ENCODE results near the gene RAB11FIP3. TPM values are rescaled to one million over a fixed set of nuclear protein-coding genes. Genes with fewer than 3 reads are reported as not detected.
A peak's percentile ranks its signal among the peaks of the same experiment; 100 is the strongest.
"Not testable (repeated sequence)": the region's sequence is repeated elsewhere in the genome, so short reads cannot be mapped to it uniquely, and the experiment has no call there.

Gene RAB11FIP3
- total RNA-seq, 2 experiments from 2014 or later: 25.9 to 32.1 TPM

GRCh38 chr16:381789-382717 lies 43.4 kb upstream of the RAB11FIP3 start, which contains the start of gene PGAP6:
TSS of gene PGAP6 (minus strand) at chr16:381978. CDS start at chr16:381821, 157 bp downstream.
- no peaks in the 10 kb centered on the region for H3K36me3 Mint-ChIP-seq
- DNase-seq: peak; percentile 72
- H3K27ac Mint-ChIP-seq: peak within 1 kb of the TSS; percentile 36
- ATAC-seq: peak; percentile 79
- CTCF ChIA-PET: interaction anchor here (0.7 to 1.5 kb wide), 3 partner anchors 30 to 145 kb away, joined by 3 to 7 read pairs (median 5); partner anchors contain the start of genes AXIN1 and CAPN15
- no peaks in the 10 kb centered on the region for H3K9me3 Mint-ChIP-seq (ENCODE audit: low read depth)
- H3K4me1 Mint-ChIP-seq: peaks cover 20% of the 10 kb centered on the region
- peak within 1 kb of the TSS; percentile 77 for H3K4me3 Mint-ChIP-seq
- H3K27me3 Mint-ChIP-seq: peaks cover 5% of the 10 kb centered on the region

DNA sequence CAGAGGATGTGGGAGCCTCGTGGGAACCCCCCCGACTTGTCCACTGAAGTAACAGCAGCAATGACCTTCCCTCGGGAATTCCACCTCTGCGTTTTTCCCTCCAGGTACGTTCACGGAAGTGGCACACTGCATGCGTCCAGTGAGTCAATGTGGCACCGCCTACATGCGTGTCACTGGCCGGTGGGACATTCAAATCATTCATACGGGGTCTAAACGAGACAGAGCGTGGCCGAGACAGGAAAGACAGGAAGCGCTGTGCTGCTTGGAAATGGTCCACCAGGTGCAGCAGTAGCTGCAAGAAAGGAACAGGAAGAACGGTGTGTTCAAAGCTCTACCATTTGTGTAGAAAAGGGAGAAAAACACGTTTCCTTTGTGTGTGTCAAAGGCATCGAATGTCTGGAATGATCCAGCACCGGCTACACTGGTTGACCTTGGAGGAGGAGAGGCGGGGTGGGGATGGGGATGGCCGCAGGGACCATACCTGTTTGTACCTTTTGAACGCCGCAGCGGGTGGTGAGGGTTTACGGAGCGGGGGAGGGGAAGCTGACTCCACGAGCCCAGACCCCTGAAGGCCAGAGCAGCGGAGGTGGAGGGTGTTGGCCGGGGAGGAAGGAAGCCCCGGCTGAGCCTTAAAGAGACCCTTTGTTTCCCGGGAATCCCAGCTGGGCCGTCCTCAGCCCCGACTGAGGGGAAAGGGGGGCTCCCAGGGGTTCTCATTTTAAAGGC lies 42.0 kb upstream of the RAB11FIP3 start:
- Mint-ChIP-seq H3K36me3 (no peaks in the 10 kb centered on the region), H3K27ac (peak overlapping the region; percentile 38), H3K4me3 (peak overlapping the region; percentile 61), H3K27me3 (peaks cover 5% of the 10 kb centered on the region), H3K9me3 (ENCODE audit: low read depth) (no peaks in the 10 kb centered on the region), H3K4me1 (peaks cover 20% of the 10 kb centered on the region)
- ATAC-seq (peak; percentile 31), DNase-seq (peak; percentile 74)
- CTCF ChIA-PET: interaction anchor here (1.3 kb wide), 1 partner anchor 18 kb away, joined by 3 read pairs; the partner anchor contains the start of gene DECR2

- Mint-ChIP-seq H3K9me3 (ENCODE audit: low read depth) (peaks cover 2% of the 10 kb centered on the region), H3K27ac (no peak overlapping the region), H3K27me3 (peaks cover 5% of the 10 kb centered on the region), H3K4me3 (no peak overlapping the region), H3K4me1 (peaks cover 19% of the 10 kb centered on the region), H3K36me3 (peaks cover 2% of the 10 kb centered on the region)
- ATAC-seq (no peak), DNase-seq (no peak)
- CTCF ChIA-PET: interaction anchor here (0.7 to 1.3 kb wide), 3 partner anchors 8 to 22 kb away, joined by 3 to 4 read pairs (median 3); no protein-coding TSS in a partner anchor
These were observed 38.8 kb upstream of the RAB11FIP3 start for GRCh38 chr16:386641-387156.

GRCh38 chr16:387761-388666 lies 37.4 kb upstream of the RAB11FIP3 start:
- peaks cover 25% of the 10 kb centered on the region for H3K4me1 Mint-ChIP-seq
- H3K4me3 Mint-ChIP-seq; H3K27me3 Mint-ChIP-seq; CTCF ChIA-PET; H3K27ac Mint-ChIP-seq; H3K9me3 Mint-ChIP-seq (ENCODE audit: low read depth); H3K36me3 Mint-ChIP-seq; DNase-seq; ATAC-seq: not testable (repeated sequence)

DNA sequence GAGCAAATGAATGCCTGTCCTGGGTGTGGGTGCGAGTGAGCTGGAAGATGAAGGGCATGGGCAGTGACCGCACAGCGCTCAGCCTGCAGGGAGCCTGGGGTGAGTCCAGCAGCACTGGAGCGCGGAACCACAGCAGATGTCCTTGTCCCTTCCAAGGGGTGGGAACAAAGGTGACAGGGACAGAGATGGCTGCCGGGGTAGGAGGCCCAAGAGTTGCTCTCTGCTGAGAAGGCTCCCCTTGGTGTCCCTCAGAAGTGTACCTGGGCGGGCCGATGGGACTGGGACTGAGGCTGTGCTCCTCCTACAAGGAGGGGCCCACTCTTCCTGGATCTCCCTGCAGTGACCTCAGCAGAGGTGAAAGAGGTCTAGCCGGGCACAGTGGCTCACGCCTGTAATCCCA lies 36.1 kb upstream of the RAB11FIP3 start:
- CTCF ChIA-PET: no interaction called here

DNA sequence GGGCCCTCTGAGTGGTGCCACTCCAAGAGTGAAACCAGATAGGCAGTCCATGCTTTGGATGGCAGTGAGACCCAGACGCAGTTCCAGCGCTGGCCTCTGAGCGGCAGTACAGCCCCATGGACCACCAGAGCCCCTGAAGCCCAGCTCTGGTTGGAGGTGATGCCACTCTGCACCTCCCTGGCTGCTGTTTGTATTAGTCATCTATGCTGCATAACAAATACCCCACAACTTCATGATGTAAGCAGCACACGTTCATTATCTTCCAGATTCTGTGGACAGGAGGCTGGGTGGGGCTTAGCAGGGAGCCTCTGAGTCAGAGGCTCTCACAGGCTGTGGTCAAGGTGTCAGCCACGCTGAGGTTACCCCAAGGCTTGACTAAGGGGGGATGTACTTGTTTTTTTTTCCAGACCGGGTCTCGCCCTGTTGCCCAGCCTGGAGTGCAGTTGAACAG lies 33.5 kb upstream of the RAB11FIP3 start:
- Mint-ChIP-seq H3K4me1 (peaks cover 23% of the 10 kb centered on the region), H3K4me3 (no peak overlapping the region), H3K27me3 (peaks cover 10% of the 10 kb centered on the region), H3K27ac (peak overlapping the region; percentile 68), H3K9me3 (ENCODE audit: low read depth) (peaks cover 2% of the 10 kb centered on the region), H3K36me3 (peaks cover 6% of the 10 kb centered on the region)
- DNase-seq: peak; percentile 89
- peak; percentile 95 for ATAC-seq
- CTCF ChIA-PET: interaction anchor here (0.7 to 2.2 kb wide), 4 partner anchors 10 to 1328 kb away, joined by 3 to 10 read pairs (median 4); partner anchors contain the start of genes DECR2 and RAB11FIP3

More for the DNA sequence above, 36.1 kb upstream of the RAB11FIP3 start:
- Mint-ChIP-seq H3K36me3 (peaks cover 6% of the 10 kb centered on the region), H3K9me3 (ENCODE audit: low read depth) (peaks cover 2% of the 10 kb centered on the region), H3K27me3 (no peaks in the 10 kb centered on the region), H3K4me1 (peaks cover 18% of the 10 kb centered on the region), H3K4me3 (no peak overlapping the region), H3K27ac (no peak overlapping the region)
- DNase-seq (no peak), ATAC-seq (no peak)

- H3K9me3 Mint-ChIP-seq (ENCODE audit: low read depth): peaks cover 2% of the 10 kb centered on the region
- no peak overlapping the region for H3K4me3 Mint-ChIP-seq
- H3K36me3 Mint-ChIP-seq: peaks cover 6% of the 10 kb centered on the region
- ATAC-seq (no peak), DNase-seq (no peak)
- CTCF ChIA-PET: interaction anchor here (0.7 to 2.2 kb wide), 5 partner anchors 9 to 1327 kb away, joined by 3 to 10 read pairs (median 4); partner anchors contain the start of genes DECR2 and RAB11FIP3
- H3K4me1 Mint-ChIP-seq: peaks cover 23% of the 10 kb centered on the region
- H3K27me3 Mint-ChIP-seq: peaks cover 10% of the 10 kb centered on the region
- H3K27ac Mint-ChIP-seq: no peak overlapping the region
These were observed 32.9 kb upstream of the RAB11FIP3 start for GRCh38 chr16:392450-393030.

DNA sequence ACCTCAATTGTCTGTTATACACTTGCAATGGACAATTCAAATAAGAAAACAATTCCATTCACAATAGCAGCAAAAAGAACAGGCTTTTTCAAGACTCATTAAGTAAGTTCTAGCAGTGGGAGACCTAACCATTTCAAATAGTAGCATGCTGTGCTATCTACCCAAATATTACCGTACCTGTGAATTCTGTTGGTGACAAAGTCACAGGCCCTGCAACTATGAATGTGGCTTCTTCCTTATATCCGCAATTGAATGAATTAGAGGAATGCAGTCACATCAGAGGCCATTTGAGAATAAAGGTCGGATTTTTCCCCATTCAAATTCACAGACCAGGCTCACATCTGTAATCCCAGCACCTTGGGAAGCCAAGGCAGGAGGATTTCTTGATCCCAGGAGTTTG lies 29.2 kb upstream of the RAB11FIP3 start:
- Mint-ChIP-seq H3K36me3 (peaks cover 4% of the 10 kb centered on the region), H3K4me3 (peak overlapping the region; percentile 16), H3K27ac (no peak overlapping the region), H3K4me1 (peaks cover 27% of the 10 kb centered on the region), H3K27me3 (peaks cover 17% of the 10 kb centered on the region), H3K9me3 (ENCODE audit: low read depth) (no peaks in the 10 kb centered on the region)
- CTCF ChIA-PET: no interaction called here
- DNase-seq (no peak), ATAC-seq (no peak)

- no peak overlapping the region for H3K27ac Mint-ChIP-seq
- peak overlapping the region; percentile 71 for H3K4me3 Mint-ChIP-seq
- ATAC-seq (no peak), DNase-seq (no peak)
- H3K36me3 Mint-ChIP-seq: peaks cover 4% of the 10 kb centered on the region
- H3K27me3 Mint-ChIP-seq: peaks cover 17% of the 10 kb centered on the region
- CTCF ChIA-PET: no interaction called here
- no peaks in the 10 kb centered on the region for H3K9me3 Mint-ChIP-seq (ENCODE audit: low read depth)
- peaks cover 27% of the 10 kb centered on the region for H3K4me1 Mint-ChIP-seq
These were observed 28.8 kb upstream of the RAB11FIP3 start for GRCh38 chr16:396605-397004.

DNA sequence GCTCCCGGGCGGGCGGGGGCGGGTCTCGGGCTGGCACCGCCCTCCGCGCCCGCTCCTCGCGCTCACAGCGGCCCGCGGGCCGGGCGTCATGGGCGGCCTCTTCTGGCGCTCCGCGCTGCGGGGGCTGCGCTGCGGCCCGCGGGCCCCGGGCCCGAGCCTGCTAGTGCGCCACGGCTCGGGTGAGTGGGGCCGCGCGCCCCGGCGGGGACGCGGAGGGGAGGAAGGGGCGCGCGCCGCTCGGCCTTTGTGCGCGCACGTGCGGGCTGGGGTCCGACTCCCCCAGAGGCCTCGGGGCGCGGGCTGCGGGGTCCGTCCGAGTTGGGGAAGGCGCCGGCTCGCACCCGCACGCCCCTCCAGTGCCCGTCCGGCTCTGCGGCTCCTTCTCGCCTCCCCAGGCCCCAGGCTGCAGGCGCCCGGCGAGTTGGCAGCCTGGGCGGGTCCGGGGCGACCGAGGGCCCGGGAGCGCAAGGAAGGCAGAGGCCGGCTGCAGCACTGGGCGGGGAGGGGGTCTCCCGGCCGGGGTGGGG lies 28.3 kb upstream of the RAB11FIP3 start, which contains the start of gene NME4:
TSS of gene NME4 (plus strand) at position 65 of the 527 bp plus-strand sequence. CDS start at position 89, 24 bp downstream.
- CTCF ChIA-PET: no interaction called here
- Mint-ChIP-seq H3K4me1 (peaks cover 21% of the 10 kb centered on the region), H3K4me3 (peak within 1 kb of the TSS; percentile 71), H3K27ac (no peak within 1 kb of the TSS), H3K27me3 (peaks cover 17% of the 10 kb centered on the region), H3K36me3 (peaks cover under 1% of the 10 kb centered on the region), H3K9me3 (ENCODE audit: low read depth) (no peaks in the 10 kb centered on the region)
- ATAC-seq (no peak), DNase-seq (no peak)

DNA sequence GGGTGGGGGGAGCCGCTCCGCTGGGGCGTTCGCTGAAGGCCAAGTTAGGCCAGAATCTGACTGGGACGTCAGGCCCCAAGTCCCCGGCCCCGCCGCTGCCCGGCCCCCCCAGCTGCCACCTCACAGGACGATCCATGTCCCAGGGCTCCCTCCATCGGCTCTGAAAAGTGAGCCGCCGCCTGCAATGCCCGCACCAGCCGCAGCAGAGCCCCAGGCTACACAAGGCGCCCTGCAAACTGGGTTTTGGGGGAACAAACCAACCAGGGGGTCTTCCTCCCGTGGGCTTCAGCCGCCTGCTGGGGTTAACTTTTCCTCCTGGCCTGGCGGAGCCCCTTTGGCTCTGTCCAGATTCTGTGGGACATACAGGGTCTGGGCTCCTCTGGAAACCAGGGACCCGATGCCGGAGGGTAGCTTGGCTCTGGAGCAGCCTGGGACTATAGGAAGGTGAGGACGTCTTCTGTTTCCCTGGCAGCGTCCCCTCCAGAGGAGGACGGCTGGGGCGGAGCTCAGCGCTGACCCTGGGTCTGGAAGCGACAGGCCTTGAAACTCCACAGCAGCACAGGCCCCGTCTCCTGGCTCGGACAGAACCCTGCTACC lies 27.6 kb upstream of the RAB11FIP3 start:
- H3K4me1 Mint-ChIP-seq: peaks cover 14% of the 10 kb centered on the region
- H3K4me3 Mint-ChIP-seq: peak overlapping the region; percentile 1
- DNase-seq (no peak), ATAC-seq (no peak)
- H3K9me3 Mint-ChIP-seq (ENCODE audit: low read depth): no peaks in the 10 kb centered on the region
- CTCF ChIA-PET: no interaction called here
- peaks cover 17% of the 10 kb centered on the region for H3K27me3 Mint-ChIP-seq
- H3K36me3 Mint-ChIP-seq: no peaks in the 10 kb centered on the region
- no peak overlapping the region for H3K27ac Mint-ChIP-seq
